SK-N-SH (cell line): ENCODE results near the gene THUMPD2. TPM values are rescaled to one million over a fixed set of nuclear protein-coding genes. Genes with fewer than 3 reads are reported as not detected.

ENCODE experiments used
- CTCF ChIA-PET: fragments of 300-600, 350-600 bp; formaldehyde crosslinking; extraction: SDS; loops from one replicate; lab custom pipeline; 2021; lab: Yijun Ruan, JAX
- POLR2A ChIA-PET: fragments of 350-600 bp; sonication (Branson Sonifier 250); formaldehyde crosslinking; extraction: SDS; loops from one replicate; lab custom pipeline; 2020; ENCODE audit warnings: antibody characterized with exemption, inconsistent platforms; lab: Yijun Ruan, JAX
- DNase-seq: peaks from one replicate; pipeline ENCODE4 v3.0.0; 2012
- H2AFZ ChIP-seq: fragments of 200-600 bp; sonication (generic); 2 replicates; pipeline ENCODE4 v1.8.1; 2016; ENCODE audit warnings: antibody characterized with exemption, mild to moderate bottlenecking, low read depth
- H3F3A ChIP-seq: fragments of 200-600 bp; sonication (generic); replicated peaks from 2 replicates; pipeline ENCODE3; 2016; ENCODE audit warnings: antibody characterized with exemption, mild to moderate bottlenecking; ENCODE audit not compliant: insufficient read depth
- H3K27ac ChIP-seq, 2 experiments: fragments of 200-500 bp in 1 of 2; fragments of 200-600 bp in 1 of 2; sonication (Bioruptor generic) in 1 of 2; sonication (generic), shearing (Covaris generic) in 1 of 2; 2 replicates each; pipeline versions ENCODE4 v1.5.1 to v1.6.1; 2014 to 2016; ENCODE audit warnings: low read depth in 2 of 2, inconsistent platforms in 1 of 2, low read length in 1 of 2, mild to moderate bottlenecking in 1 of 2, mixed read lengths in 1 of 2
- H3K27me3 ChIP-seq: fragments of 200-600 bp; sonication (generic), shearing (Covaris generic); 2 replicates; pipeline ENCODE4 v1.6.1; 2016; ENCODE audit warnings: mixed run types; ENCODE audit not compliant: insufficient read depth
- H3K36me3 ChIP-seq, 2 experiments: fragments of 200-500 bp in 1 of 2; fragments of 200-600 bp in 1 of 2; sonication (Bioruptor generic) in 1 of 2; sonication (generic) in 1 of 2; replicated peaks in 1 of 2; 2 replicates each; pipeline versions ENCODE3 to v1.5.1; 2014 to 2016; ENCODE audit warnings: low read length in 1 of 2, mild to moderate bottlenecking in 1 of 2; ENCODE audit not compliant: insufficient read depth in 2 of 2, control insufficient read depth in 1 of 2
- H3K4me1 ChIP-seq, 2 experiments: fragments of 200-500 bp in 1 of 2; fragments of 200-600 bp in 1 of 2; sonication (Bioruptor generic) in 1 of 2; sonication (generic), shearing (Covaris generic) in 1 of 2; 2 replicates each; pipeline versions ENCODE4 v1.5.1 to v1.6.1; 2014 to 2016; ENCODE audit warnings: low read depth in 1 of 2, low read length in 1 of 2, mixed run types in 1 of 2; ENCODE audit not compliant: insufficient read depth in 2 of 2, control insufficient read depth in 1 of 2
- H3K4me2 ChIP-seq: fragments of 200-600 bp; sonication (generic), shearing (Covaris generic); 2 replicates; pipeline ENCODE4 v1.6.1; 2017; ENCODE audit warnings: mixed run types
- H3K4me3 ChIP-seq, 2 experiments: fragments of 200-500 bp in 1 of 2; fragments of 200-600 bp in 1 of 2; sonication (Bioruptor generic) in 1 of 2; sonication (generic), shearing (Covaris generic) in 1 of 2; 2 replicates each; pipeline versions ENCODE4 v1.5.1 to v1.8.1; 2014 to 2016; ENCODE audit warnings: low read depth in 2 of 2, inconsistent platforms in 1 of 2, low read length in 1 of 2, mild to moderate bottlenecking in 1 of 2, mixed read lengths in 1 of 2, moderate library complexity in 1 of 2
- H3K79me2 ChIP-seq: fragments of 200-600 bp; sonication (generic); 2 replicates; pipeline ENCODE4 v1.8.1; 2017; ENCODE audit warnings: mild to moderate bottlenecking; ENCODE audit not compliant: insufficient read depth
- H3K9ac ChIP-seq: fragments of 200-600 bp; sonication (generic); 2 replicates; pipeline ENCODE4 v1.6.1; 2017; ENCODE audit warnings: mixed run types
- H3K9me2 ChIP-seq: fragments of 200-600 bp; sonication (generic); 2 replicates; pipeline ENCODE4 v1.6.1; 2017; ENCODE audit warnings: mixed run types
- H3K9me3 ChIP-seq: fragments of 200-600 bp; sonication (generic); 2 replicates; pipeline ENCODE4 v1.6.1; 2017; ENCODE audit warnings: mixed run types, mild to moderate bottlenecking, moderate library complexity
- H4K20me1 ChIP-seq: fragments of 200-600 bp; sonication (generic); 2 replicates; pipeline ENCODE4 v1.6.1; 2017; ENCODE audit warnings: mild to moderate bottlenecking, mixed run types; ENCODE audit not compliant: insufficient read depth
- EP300 ChIP-seq, 2 experiments: IDR thresholded peaks; 2 replicates each; pipeline versions ENCODE4 v1.4.0 to v1.6.1; 2012; ENCODE audit warnings: borderline replicate concordance in 1 of 2, low read depth in 1 of 2, low read length in 1 of 2
- FOSL2 ChIP-seq: IDR thresholded peaks from 2 replicates; pipeline ENCODE4 v1.4.0; 2012; ENCODE audit warnings: low read depth, mild to moderate bottlenecking, moderate library complexity, borderline replicate concordance
- FOXM1 ChIP-seq: IDR thresholded peaks from 2 replicates; pipeline ENCODE4 v1.4.0; 2012; ENCODE audit warnings: low read depth, mild to moderate bottlenecking
- GABPA ChIP-seq: IDR thresholded peaks from 2 replicates; pipeline ENCODE4 v1.4.0; 2012; ENCODE audit warnings: low read depth, mild to moderate bottlenecking
- JUND ChIP-seq: IDR thresholded peaks from 2 replicates; pipeline ENCODE4 v1.4.0; 2012
- MAX ChIP-seq: IDR thresholded peaks from 2 replicates; pipeline ENCODE4 v1.4.0; 2012; ENCODE audit warnings: low read depth
- MEF2A ChIP-seq: IDR thresholded peaks from 2 replicates; pipeline ENCODE4 v1.4.0; 2012; ENCODE audit warnings: low read depth, borderline replicate concordance
- NRF1 ChIP-seq: IDR thresholded peaks from 2 replicates; pipeline ENCODE4 v1.6.1; 2012; ENCODE audit warnings: low read depth, mild to moderate bottlenecking, low read length
- POLR2AphosphoS5 ChIP-seq: IDR thresholded peaks from 2 replicates; pipeline ENCODE4 v1.6.1; 2012; ENCODE audit warnings: low read depth, low read length
- RFX5 ChIP-seq: IDR thresholded peaks from 2 replicates; pipeline ENCODE4 v1.6.1; 2012; ENCODE audit warnings: mild to moderate bottlenecking, improper control_type of control experiment, low read length
- SIN3A ChIP-seq: IDR thresholded peaks from 2 replicates; pipeline ENCODE4 v1.6.1; 2012; ENCODE audit warnings: low read depth, mild to moderate bottlenecking, low read length, moderate library complexity, borderline replicate concordance
- SMC3 ChIP-seq: IDR thresholded peaks from 2 replicates; pipeline ENCODE4 v1.6.1; 2012; ENCODE audit warnings: low read depth, low read length, improper control_type of control experiment
- TCF12 ChIP-seq: IDR thresholded peaks from 2 replicates; pipeline ENCODE4 v1.4.0; 2012
- TEAD4 ChIP-seq: IDR thresholded peaks from 2 replicates; pipeline ENCODE4 v1.4.0; 2012; ENCODE audit warnings: mild to moderate bottlenecking, borderline replicate concordance; ENCODE audit not compliant: insufficient read depth
- YY1 ChIP-seq: IDR thresholded peaks from 2 replicates; pipeline ENCODE4 v1.4.0; 2012; ENCODE audit warnings: low read depth, mild to moderate bottlenecking
- WGBS: methylation state at CpG from one replicate; pipeline ENCODE4 v1.1.6; 2017; ENCODE audit warnings: low lambda C conversion rate; 5-methylcytosine and 5-hydroxymethylcytosine counted together
- polyA plus RNA-seq, 3 experiments: library from polyadenylated mRNA; depleted of rRNA; stranded (reverse); fragments of >200 nt; gene quantifications; 2 replicates each; pipeline ENCODE4 v1.2.3, GENCODE V29; 2012

Gene THUMPD2
- polyA plus RNA-seq, 1 of the 3 experiments (the other 2 are of a cell fraction), result 5.3 TPM

DNA sequence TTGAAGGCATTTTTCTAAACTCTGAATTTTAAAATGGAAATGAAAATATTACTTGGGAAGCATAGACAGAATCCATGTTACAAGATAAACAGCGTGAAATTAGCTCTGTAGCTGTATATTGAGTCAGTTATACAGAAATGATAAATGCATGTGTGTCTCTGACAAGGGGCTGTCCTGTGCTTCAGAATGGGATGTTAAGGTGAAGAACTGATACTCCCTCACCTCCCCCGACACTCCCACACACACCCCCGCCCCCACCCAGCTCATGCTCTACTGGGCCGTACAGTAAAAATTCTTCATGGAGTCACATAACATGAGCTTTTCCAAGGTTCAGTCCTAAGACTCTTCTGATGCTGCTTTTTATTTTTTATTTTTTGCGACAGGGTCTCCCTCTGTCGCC lies 869 bp upstream of the THUMPD2 start:
- Histone ChIP-seq H3K9me3 (no peaks in the 10 kb centered on the region), H3K4me2 (no peak overlapping the region), H4K20me1 (no peaks in the 10 kb centered on the region), H3K36me3 (peaks cover 0 to 12% of the 10 kb centered on the region in 2 experiments), H3K4me1 (peaks cover 0 to 9% of the 10 kb centered on the region in 2 experiments; a peak in 3 of 4 replicates), H3K4me3 (no peak overlapping the region), H2AFZ (no peak overlapping the region), H3K79me2 (peaks cover 40% of the 10 kb centered on the region), H3K27me3 (no peaks in the 10 kb centered on the region), H3K9me2 (no peaks in the 10 kb centered on the region), H3K9ac (no peak overlapping the region), H3F3A (no peaks in the 10 kb centered on the region), H3K27ac (no peak overlapping the region)
- ChIA-PET POLR2A (interaction anchor here (0.5 kb wide), 1 partner anchor 16 kb away, joined by 4 read pairs; no protein-coding TSS in a partner anchor), CTCF (interaction anchor here (1.0 to 1.2 kb wide), 2 partner anchors 52 to 58 kb away, joined by 3 read pairs; no protein-coding TSS in a partner anchor)
- TF ChIP-seq SIN3A, result no peak
- TF ChIP-seq JUND, result no peak
- no peak for TF ChIP-seq POLR2AphosphoS5
- no peak for TF ChIP-seq SMC3
- no peak for TF ChIP-seq RFX5
- WGBS, result 97% methylated on average over 6 of the region's 6 CpGs
- DNase-seq, result no peak

- WGBS, result 71% methylated on average over 9 of the region's 9 CpGs
- no peak for DNase-seq
- Histone ChIP-seq H4K20me1 (no peaks in the 10 kb centered on the region), H3K9ac (peak overlapping the region; percentile 88), H3K36me3 (peaks cover 0 to 12% of the 10 kb centered on the region in 2 experiments), H3K27ac (peak overlapping the region in 1 of 2 experiments; percentile 18; a peak in 1 of 4 replicates), H3K4me2 (peak overlapping the region; percentile 85), H3K4me1 (peaks cover 0 to 10% of the 10 kb centered on the region in 2 experiments; a peak in 3 of 4 replicates), H3F3A (no peaks in the 10 kb centered on the region), H3K79me2 (peaks cover 46% of the 10 kb centered on the region), H2AFZ (peak overlapping the region; percentile 75; the same call in 1 of the 2 replicates), H3K9me3 (no peaks in the 10 kb centered on the region), H3K4me3 (peak overlapping the region; percentile 73 to 85), H3K27me3 (no peaks in the 10 kb centered on the region), H3K9me2 (no peaks in the 10 kb centered on the region)
- CTCF ChIA-PET, result interaction anchor here (1.0 to 1.2 kb wide), 2 partner anchors 51 to 58 kb away, joined by 3 read pairs; no protein-coding TSS in a partner anchor
- no peak for TF ChIP-seq YY1
- no peak for TF ChIP-seq FOSL2
- no peak for TF ChIP-seq MEF2A
- TF ChIP-seq TEAD4, result no peak
- TF ChIP-seq TCF12, result no peak
- no peak for TF ChIP-seq EP300 (IDR thresholded peaks at IDR 0.05; ENCODE audit: borderline replicate concordance in 1 of 2, low read depth in 1 of 2, low read length in 1 of 2)
- TF ChIP-seq MAX, result no peak
- no peak for TF ChIP-seq NRF1
- no peak for TF ChIP-seq FOXM1
- no peak for TF ChIP-seq GABPA
- POLR2A ChIA-PET, result no interaction called here
These were observed 338 bp upstream of the THUMPD2 start for GRCh38 chr2:39779341-39779851.
